Measurements from ENCODE around the gene CD24.

The CD24 gene

DNA sequence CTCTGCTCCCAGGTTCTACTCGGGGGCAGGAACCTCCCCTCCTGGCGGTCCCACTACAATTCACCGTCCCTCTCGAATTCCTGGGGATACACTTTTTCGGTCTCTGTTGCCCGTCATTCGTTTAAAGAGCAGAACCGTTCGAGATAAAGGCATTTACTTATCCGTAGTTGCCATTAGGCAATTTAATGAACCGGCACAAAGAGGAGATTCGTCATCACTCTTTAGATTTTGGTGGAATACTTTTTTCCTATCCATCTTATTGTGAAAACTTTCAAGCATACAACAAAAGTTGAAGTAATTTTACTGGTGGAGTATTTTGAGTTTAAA is 1.2 kb upstream of the CD24 start (continued):
- TF ChIP-seq GFI1B (tag by site-specific recombination; IDR thresholded peaks at IDR 0.05) = no peak
- TF ChIP-seq ZNF394 (tag by site-specific recombination; IDR thresholded peaks at IDR 0.05; ENCODE audit: borderline replicate concordance) = no peak
- TF ChIP-seq, protein P1, sequence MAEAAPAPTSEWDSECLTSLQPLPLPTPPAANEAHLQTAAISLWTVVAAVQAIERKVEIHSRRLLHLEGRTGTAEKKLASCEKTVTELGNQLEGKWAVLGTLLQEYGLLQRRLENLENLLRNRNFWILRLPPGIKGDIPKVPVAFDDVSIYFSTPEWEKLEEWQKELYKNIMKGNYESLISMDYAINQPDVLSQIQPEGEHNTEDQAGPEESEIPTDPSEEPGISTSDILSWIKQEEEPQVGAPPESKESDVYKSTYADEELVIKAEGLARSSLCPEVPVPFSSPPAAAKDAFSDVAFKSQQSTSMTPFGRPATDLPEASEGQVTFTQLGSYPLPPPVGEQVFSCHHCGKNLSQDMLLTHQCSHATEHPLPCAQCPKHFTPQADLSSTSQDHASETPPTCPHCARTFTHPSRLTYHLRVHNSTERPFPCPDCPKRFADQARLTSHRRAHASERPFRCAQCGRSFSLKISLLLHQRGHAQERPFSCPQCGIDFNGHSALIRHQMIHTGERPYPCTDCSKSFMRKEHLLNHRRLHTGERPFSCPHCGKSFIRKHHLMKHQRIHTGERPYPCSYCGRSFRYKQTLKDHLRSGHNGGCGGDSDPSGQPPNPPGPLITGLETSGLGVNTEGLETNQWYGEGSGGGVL (tag by site-specific recombination; IDR thresholded peaks at IDR 0.05) = peak; percentile 60; the same call in 1 of the 2 replicates
- TF ChIP-seq ZFP3 (tag by site-specific recombination; IDR thresholded peaks at IDR 0.05; ENCODE audit: low read depth) = no peak
- TF ChIP-seq, protein P2, sequence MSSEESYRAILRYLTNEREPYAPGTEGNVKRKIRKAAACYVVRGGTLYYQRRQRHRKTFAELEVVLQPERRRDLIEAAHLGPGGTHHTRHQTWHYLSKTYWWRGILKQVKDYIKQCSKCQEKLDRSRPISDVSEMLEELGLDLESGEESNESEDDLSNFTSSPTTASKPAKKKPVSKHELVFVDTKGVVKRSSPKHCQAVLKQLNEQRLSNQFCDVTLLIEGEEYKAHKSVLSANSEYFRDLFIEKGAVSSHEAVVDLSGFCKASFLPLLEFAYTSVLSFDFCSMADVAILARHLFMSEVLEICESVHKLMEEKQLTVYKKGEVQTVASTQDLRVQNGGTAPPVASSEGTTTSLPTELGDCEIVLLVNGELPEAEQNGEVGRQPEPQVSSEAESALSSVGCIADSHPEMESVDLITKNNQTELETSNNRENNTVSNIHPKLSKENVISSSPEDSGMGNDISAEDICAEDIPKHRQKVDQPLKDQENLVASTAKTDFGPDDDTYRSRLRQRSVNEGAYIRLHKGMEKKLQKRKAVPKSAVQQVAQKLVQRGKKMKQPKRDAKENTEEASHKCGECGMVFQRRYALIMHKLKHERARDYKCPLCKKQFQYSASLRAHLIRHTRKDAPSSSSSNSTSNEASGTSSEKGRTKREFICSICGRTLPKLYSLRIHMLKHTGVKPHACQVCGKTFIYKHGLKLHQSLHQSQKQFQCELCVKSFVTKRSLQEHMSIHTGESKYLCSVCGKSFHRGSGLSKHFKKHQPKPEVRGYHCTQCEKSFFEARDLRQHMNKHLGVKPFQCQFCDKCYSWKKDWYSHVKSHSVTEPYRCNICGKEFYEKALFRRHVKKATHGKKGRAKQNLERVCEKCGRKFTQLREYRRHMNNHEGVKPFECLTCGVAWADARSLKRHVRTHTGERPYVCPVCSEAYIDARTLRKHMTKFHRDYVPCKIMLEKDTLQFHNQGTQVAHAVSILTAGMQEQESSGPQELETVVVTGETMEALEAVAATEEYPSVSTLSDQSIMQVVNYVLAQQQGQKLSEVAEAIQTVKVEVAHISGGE (tag by site-specific recombination; conservative IDR thresholded peaks at IDR 0.05; ENCODE audit: low read depth) = 0 out of 2 replicates have a peak, but pooled peaks have one; percentile 14
- TF ChIP-seq ZNF10 (tag by site-specific recombination; IDR thresholded peaks at IDR 0.05) = no peak
- TF ChIP-seq, protein P3, sequence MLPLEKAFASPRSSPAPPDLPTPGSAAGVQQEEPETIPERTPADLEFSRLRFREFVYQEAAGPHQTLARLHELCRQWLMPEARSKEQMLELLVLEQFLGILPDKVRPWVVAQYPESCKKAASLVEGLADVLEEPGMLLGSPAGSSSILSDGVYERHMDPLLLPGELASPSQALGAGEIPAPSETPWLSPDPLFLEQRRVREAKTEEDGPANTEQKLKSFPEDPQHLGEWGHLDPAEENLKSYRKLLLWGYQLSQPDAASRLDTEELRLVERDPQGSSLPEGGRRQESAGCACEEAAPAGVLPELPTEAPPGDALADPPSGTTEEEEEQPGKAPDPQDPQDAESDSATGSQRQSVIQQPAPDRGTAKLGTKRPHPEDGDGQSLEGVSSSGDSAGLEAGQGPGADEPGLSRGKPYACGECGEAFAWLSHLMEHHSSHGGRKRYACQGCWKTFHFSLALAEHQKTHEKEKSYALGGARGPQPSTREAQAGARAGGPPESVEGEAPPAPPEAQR (tag by site-specific recombination; IDR thresholded peaks at IDR 0.05) = no peak
- TF ChIP-seq, protein P4, sequence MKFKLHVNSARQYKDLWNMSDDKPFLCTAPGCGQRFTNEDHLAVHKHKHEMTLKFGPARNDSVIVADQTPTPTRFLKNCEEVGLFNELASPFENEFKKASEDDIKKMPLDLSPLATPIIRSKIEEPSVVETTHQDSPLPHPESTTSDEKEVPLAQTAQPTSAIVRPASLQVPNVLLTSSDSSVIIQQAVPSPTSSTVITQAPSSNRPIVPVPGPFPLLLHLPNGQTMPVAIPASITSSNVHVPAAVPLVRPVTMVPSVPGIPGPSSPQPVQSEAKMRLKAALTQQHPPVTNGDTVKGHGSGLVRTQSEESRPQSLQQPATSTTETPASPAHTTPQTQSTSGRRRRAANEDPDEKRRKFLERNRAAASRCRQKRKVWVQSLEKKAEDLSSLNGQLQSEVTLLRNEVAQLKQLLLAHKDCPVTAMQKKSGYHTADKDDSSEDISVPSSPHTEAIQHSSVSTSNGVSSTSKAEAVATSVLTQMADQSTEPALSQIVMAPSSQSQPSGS (tag by site-specific recombination; IDR thresholded peaks at IDR 0.05; ENCODE audit: low read depth) = no peak
- no peak for TF ChIP-seq ZNF140 (tag by site-specific recombination; IDR thresholded peaks at IDR 0.05)
- TF ChIP-seq ZNF777 (tag by site-specific recombination; IDR thresholded peaks at IDR 0.05; ENCODE audit: borderline replicate concordance) = no peak
- no peak for TF ChIP-seq ZNF626 (tag by site-specific recombination; IDR thresholded peaks at IDR 0.05)
- TF ChIP-seq ZNF324 (tag by site-specific recombination; IDR thresholded peaks at IDR 0.05) = no peak
- no peak for TF ChIP-seq ZNF658 (tag by site-specific recombination; IDR thresholded peaks at IDR 0.05)
- TF ChIP-seq PRDM1 (tag by site-specific recombination; IDR thresholded peaks at IDR 0.05) = 0 out of 2 replicates have a peak, but pooled peaks have one; percentile 4
- TF ChIP-seq, protein P5, sequence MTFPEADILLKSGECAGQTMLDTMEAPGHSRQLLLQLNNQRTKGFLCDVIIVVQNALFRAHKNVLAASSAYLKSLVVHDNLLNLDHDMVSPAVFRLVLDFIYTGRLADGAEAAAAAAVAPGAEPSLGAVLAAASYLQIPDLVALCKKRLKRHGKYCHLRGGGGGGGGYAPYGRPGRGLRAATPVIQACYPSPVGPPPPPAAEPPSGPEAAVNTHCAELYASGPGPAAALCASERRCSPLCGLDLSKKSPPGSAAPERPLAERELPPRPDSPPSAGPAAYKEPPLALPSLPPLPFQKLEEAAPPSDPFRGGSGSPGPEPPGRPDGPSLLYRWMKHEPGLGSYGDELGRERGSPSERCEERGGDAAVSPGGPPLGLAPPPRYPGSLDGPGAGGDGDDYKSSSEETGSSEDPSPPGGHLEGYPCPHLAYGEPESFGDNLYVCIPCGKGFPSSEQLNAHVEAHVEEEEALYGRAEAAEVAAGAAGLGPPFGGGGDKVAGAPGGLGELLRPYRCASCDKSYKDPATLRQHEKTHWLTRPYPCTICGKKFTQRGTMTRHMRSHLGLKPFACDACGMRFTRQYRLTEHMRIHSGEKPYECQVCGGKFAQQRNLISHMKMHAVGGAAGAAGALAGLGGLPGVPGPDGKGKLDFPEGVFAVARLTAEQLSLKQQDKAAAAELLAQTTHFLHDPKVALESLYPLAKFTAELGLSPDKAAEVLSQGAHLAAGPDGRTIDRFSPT (tag by site-specific recombination; IDR thresholded peaks at IDR 0.05) = no peak
- no peak for TF ChIP-seq GLIS1 (tag by site-specific recombination; IDR thresholded peaks at IDR 0.05)
- TF ChIP-seq ZNF549 (tag by site-specific recombination; IDR thresholded peaks at IDR 0.05) = no peak
- TF ChIP-seq ZNF561 (tag by site-specific recombination; IDR thresholded peaks at IDR 0.05; ENCODE audit: borderline replicate concordance) = no peak

Data from HEK293 (cell line).